GM19438 (cell line): ENCODE data around the gene LRRK1.

Experiments
- ATAC-seq: cut with Tn5 transposase; IDR thresholded peaks from one replicate; pipeline ENCODE4 v1.9.1; 2021; ENCODE audit warnings: low read depth; ENCODE audit not compliant: unreplicated experiment

LRRK1 gene

GRCh38 chr15:101035611-101036010 is 116.5 kb downstream of the LRRK1 start:
- ATAC-seq, result no peak

DNA sequence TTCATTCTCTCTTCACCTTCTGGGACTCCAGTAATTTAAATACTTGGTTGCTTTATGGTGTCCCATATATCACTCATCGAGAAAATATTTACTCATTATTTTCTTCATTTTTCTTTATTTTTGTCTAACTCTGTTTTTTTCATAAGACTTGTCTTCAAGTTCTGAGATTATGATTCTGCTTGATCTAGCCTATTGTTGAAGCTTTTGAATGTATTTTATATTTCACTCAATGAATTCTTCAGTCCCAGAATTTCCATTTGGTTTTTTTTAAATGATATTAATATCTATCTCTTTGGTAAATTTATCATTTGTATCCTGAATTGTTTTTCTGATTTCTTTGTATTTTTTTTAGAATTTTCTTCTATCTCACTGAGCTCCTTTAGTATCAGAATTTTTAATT is 117.0 kb downstream of the LRRK1 start:
- ATAC-seq, result no peak

- ATAC-seq, result no peak
Observed at GRCh38 chr15:101037090-101037830, 118.1 kb downstream of the LRRK1 start.

- no peak for ATAC-seq
Observed at GRCh38 chr15:101038327-101039003, 119.3 kb downstream of the LRRK1 start.

- ATAC-seq, result no peak
Observed at GRCh38 chr15:101039461-101039860, 120.3 kb downstream of the LRRK1 start.

DNA sequence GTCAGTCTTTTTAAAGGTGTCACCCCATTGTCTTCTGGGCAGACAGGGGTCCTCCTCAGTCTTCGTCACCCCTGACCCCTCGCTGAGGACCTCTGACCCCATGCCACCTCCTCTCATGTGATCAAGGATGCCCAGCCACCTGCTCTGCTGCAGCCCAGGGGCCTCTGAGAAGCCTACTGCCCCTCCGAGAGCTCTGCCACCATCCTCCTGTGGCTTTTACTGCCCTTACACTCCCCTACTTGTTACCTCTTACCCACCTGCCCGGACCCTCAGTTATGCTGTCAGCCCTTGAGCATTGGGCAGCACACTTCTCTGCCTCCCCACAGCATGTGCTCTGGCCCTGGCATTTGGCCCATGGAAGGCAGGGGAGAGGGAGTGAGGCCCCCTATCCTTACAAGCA is 123.2 kb downstream of the LRRK1 start:
- no peak for ATAC-seq

GRCh38 chr15:101043011-101043410 is 123.9 kb downstream of the LRRK1 start:
- no peak for ATAC-seq

DNA sequence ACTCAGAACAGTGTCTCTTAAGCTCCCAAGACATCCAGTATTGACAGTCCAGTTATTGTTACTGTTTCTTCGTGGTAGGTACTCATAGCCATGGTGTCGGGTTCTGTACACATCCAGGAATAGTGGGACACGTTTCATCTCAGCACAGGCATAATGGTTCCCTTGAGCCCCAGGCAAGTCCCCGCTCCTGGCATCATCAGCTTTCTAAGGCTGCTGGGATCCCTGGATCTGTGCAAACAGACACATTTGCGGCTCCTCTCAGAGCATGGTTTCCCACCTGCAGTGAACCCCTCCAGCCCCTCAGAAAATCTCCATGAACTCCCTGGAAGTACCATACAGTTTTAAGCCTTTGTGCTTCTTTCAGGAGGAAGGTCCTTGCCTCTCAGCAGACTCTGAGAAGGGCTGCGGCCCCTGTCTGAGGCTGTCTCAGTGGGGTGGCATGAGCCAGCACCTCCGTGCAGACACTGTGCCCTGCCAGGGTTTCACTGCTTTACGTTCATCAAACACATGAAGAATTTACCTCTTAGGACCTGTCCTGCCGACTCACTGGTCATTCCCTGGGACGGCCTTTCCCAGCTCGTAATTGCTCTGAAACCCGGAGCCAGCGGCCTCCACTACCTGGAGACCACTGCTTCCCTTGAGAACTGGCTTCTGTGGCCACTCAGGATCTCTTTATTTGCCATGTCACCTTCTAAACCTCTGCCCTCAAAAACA is 124.9 kb downstream of the LRRK1 start:
- no peak for ATAC-seq

DNA sequence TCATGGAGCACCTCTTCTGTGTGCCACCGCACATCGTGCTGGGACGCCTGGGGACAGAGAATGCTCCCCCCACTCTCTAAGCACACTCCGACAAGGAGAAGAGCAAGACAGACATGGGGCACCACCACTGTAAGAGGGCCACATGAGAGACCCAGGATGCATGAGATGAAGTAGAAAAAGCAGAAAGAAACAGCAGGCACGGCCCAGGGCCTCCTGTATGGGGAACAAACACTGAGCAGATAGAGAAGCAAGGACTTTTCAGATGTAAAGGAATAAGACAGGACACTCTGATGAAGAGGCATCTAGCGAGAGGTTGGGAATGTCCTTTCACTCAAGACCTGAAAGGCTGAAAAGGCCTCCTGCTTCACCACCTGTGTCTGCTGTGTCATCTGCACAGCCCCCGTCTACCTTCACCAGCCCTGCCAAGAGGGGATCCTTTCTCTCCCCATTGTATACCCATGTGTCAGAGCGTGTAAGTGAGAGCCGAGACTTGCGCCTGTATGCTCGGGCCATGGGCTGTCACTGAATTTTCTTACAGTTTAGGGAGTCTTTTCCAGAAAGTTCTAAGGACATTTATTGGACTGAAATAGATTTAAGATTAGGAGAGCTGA is 125.6 kb downstream of the LRRK1 start:
- no peak for ATAC-seq

DNA sequence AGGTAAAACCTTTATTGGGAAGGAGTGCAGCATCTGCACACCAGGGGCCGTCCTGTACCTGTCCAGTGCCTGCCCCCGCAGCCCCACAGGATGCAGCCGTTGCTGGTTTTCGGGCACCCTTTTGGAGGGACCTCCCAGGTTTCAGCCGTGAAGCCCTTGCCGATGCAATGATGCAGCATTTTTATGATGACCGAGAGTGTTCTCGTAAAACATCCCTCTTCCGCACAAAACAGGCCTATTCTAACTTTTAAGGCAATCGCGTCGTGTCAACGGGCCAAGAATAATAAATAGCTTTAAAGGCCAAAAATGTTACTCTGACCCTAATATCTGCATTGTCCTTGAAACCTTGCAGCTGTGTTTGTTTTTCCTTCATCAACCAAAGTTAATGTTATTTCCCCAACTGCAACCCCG is 126.1 kb downstream of the LRRK1 start:
- no peak for ATAC-seq

- no peak for ATAC-seq
Observed at GRCh38 chr15:101045835-101046691, 126.9 kb downstream of the LRRK1 start.

- no peak for ATAC-seq
Observed at GRCh38 chr15:101046826-101047225, 127.7 kb downstream of the LRRK1 start.

- no peak for ATAC-seq
Observed at GRCh38 chr15:101047301-101047781, 128.2 kb downstream of the LRRK1 start.

- no peak for ATAC-seq
Observed at GRCh38 chr15:101048176-101048575, 129.0 kb downstream of the LRRK1 start.

GRCh38 chr15:101048581-101049030 is 129.4 kb downstream of the LRRK1 start:
- no peak for ATAC-seq

GRCh38 chr15:101049282-101049681 is 130.1 kb downstream of the LRRK1 start:
- ATAC-seq, result no peak

DNA sequence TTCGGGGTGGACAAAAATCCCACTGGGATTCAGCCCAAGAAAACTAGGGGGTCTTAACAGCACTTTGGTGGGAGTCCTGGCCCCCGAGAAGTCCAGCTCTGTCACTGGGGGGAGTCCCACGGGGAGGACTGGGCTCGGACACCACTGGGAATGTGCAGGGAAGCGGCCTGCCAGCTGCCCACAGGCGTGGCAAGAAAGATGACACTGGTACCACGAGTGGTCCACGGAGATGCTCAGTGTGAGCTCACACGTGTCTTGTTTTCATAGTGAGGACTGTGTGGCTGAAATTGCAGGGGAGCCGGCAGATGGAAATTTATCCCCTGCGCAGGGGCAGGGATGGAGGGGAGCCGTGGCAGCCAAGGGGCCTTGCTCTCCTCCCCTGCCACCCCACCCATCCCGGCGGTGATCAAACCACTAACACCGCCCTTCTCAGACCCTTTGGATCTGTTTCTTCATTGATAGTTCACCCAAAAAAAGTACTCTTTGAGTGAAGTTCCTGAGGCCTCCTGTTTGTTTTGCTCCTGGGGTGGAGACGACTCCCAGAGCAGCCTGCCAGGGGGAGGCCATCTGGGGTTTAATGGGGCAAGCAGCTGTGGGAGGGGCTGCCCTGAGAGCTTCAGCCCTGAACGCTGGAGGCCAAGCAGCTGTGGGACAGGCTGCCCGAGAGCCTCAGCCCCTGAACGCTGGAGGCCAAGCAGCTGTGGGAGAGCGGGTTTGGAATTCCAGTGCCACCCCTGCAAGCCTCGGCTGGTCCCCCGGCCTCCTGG is 130.9 kb downstream of the LRRK1 start:
- ATAC-seq, result no peak

GRCh38 chr15:101050623-101051290 is 131.6 kb downstream of the LRRK1 start:
- ATAC-seq, result no peak
